Peyer's patch (tissue), 4 donors: ENCODE results near the gene DDI2.

Source experiments
- CTCF ChIP-seq, 6 experiments: fragments of 450-650 bp in 4 of 6; fragments of 200-600 bp in 2 of 6; sonication (generic) in 1 of 6; IDR thresholded peaks; one replicate each; pipeline ENCODE4 v1.5.1; 2017 to 2019; ENCODE audit warnings: antibody characterized with exemption in 6 of 6, mild to moderate bottlenecking in 3 of 6, moderate library complexity in 1 of 6
- POLR2A ChIP-seq, 2 donors: fragments of 450-650 bp; IDR thresholded peaks; one replicate each; pipeline ENCODE4 v1.5.1; 2017; ENCODE audit warnings: antibody characterized with exemption in 2 of 2, mild to moderate bottlenecking in 2 of 2, moderate library complexity in 2 of 2

GRCh38 chr1:15595809-15596617 lies 21.2 kb upstream of the DDI2 start:
- no peak for TF ChIP-seq POLR2A (IDR thresholded peaks at IDR 0.05)
- TF ChIP-seq CTCF (IDR thresholded peaks at IDR 0.05) = no peak
